ENCODE data around the gene FRK. TPM values are rescaled to one million over a fixed set of nuclear protein-coding genes. Genes with fewer than 3 reads are reported as not detected.
"Not testable (repeated sequence)": the region's sequence is repeated elsewhere in the genome, so short reads cannot be mapped to it uniquely, and the experiment has no call there.

FRK gene
- total RNA-seq, 2 experiments from 2014 or later, result 0.02 TPM

DNA sequence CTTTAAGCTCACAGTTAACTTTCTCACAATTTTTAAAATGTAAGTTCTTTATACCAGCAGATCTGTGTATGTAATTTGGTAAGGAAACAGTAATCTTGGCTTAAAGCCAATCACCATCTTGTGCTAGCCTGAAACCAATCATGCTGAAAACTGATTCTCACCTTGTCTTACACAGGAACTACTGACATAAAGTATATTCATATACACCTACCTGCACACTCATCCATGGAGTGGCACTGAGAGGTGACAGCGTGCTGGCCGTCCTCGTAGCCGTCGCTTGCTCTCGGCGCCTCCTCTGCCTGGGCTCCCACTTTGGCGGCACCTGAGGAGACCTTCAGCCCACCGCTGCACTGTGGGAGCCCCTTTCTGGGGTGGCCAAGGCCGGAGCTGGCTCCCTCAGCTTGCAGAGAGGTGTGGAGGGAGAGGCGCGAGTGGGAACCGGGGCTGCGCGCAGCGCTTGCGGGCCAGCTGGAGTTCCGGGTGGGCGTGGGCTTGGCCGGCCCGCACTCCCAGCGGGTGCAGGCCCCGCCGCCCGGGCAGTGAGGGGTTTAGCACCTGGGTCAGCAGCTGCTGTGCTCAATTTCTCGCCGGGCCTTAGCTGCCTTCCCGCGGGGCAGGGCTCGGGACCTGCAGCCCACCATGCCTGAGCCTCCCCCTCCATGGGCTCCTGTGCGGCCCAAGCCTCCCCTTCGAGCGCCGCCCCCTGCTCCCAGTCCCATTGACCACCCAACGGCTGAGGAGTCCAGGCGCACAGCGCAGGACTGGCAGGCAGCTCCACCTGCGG is 171.8 kb downstream of the FRK start:
- H3K27ac Mint-ChIP-seq; POLR2A ChIA-PET; H3K36me3 Mint-ChIP-seq; H3K27me3 Mint-ChIP-seq; intact Hi-C loops (cut with micrococcal nuclease); H3K4me1 Mint-ChIP-seq (ENCODE audit: low read depth); H3K4me3 Mint-ChIP-seq; H3K9me3 Mint-ChIP-seq: not testable (repeated sequence)
- CTCF ChIA-PET, result interaction anchor here (1.2 to 1.4 kb wide), 2 partner anchors 8 to 122 kb away, joined by 4 to 5 read pairs; no protein-coding TSS in a partner anchor
- peak; percentile 9 for DNase-seq

DNA sequence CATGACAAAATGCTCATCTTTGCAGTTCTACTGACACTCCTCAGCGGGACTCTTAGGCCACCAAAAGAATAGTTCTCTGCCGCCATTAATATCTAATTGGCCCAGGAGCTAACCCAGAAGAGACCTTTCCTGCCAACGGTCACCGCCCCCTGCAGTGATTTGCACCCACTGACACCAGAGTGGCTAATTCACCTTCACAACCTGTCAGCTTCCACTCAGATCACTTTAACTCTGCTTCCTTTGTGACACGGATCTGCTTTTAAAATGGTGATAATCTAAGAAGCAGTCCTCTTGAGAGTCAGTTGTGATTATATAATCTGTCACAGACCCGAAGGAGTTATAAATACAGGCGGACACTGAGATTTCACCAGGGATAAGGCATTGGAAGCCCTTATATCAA is 172.8 kb downstream of the FRK start:
- H3K4me1 Mint-ChIP-seq (ENCODE audit: low read depth), result peaks cover 6% of the 10 kb centered on the region
- CTCF ChIA-PET, result interaction anchor here (1.2 to 1.4 kb wide), 2 partner anchors 9 to 123 kb away, joined by 4 to 5 read pairs; no protein-coding TSS in a partner anchor
- no peak for DNase-seq
- H3K27me3 Mint-ChIP-seq, result no peaks in the 10 kb centered on the region
- H3K27ac Mint-ChIP-seq, result no peak overlapping the region
- no peaks in the 10 kb centered on the region for H3K9me3 Mint-ChIP-seq
- POLR2A ChIA-PET, result no interaction called here
- intact Hi-C loops (cut with micrococcal nuclease), result no loop called here
- H3K4me3 Mint-ChIP-seq, result no peak overlapping the region
- no peaks in the 10 kb centered on the region for H3K36me3 Mint-ChIP-seq

DNA sequence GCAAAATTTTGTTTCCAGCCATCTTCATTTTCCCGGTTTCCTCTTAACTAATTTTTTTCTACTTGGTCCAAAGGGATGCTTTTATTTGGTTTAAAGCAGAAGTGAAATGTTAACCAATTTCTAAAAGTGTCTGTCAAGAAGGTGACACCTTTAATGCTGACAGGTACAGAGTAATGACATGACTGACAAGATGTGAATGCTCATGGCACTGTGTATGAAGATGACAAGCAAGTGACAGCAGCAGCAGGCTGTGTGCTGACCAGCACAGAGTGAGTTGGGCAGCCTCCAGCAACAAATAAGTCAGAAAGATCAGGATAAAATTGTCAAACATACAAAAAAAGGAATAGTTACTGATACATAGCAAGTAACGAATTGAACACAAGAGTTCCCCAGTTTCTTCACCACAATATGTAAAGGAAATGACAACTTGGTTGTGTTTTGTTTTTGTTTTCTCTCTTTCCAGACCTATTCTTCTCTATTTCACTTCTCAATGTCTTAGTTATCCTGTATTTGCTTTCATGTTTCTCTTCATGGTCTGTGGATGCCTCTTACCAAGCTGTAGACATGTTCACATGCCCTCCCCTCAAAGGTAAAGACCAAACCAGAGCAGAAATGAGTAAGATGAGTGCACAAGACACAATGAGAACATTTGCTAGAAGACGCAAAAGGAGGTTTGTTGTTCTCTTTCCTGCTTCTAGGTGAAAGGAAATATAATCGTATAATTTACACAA is 174.9 kb downstream of the FRK start:
- Mint-ChIP-seq H3K4me3 (no peak overlapping the region), H3K9me3 (no peaks in the 10 kb centered on the region), H3K27ac (no peak overlapping the region), H3K36me3 (no peaks in the 10 kb centered on the region), H3K4me1 (ENCODE audit: low read depth) (peaks cover under 1% of the 10 kb centered on the region), H3K27me3 (no peaks in the 10 kb centered on the region)
- intact Hi-C loops (cut with micrococcal nuclease), result no loop called here
- CTCF ChIA-PET, result no interaction called here
- POLR2A ChIA-PET, result no interaction called here
- DNase-seq, result no peak

DNA sequence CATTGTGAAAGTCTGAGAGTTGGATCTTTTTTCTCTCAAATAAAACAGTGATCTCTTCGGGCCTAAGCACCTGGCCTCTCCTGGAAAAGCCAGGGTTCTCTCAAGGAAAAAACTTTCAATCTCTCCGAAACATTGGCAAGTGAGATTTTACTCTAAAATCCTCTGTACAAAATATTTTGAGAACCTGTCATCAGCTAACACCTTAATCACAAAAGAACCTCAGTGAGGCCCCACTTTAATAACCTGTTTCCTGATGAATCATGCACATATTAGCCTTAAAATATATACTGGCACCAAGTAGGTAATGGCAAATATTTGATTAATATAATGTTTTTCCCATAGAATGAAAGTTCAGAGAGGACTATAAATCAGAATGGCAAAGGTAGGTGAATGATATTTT is 177.9 kb downstream of the FRK start:
- no peaks in the 10 kb centered on the region for H3K9me3 Mint-ChIP-seq
- H3K27ac Mint-ChIP-seq, result no peak overlapping the region
- no peak for DNase-seq

DNA sequence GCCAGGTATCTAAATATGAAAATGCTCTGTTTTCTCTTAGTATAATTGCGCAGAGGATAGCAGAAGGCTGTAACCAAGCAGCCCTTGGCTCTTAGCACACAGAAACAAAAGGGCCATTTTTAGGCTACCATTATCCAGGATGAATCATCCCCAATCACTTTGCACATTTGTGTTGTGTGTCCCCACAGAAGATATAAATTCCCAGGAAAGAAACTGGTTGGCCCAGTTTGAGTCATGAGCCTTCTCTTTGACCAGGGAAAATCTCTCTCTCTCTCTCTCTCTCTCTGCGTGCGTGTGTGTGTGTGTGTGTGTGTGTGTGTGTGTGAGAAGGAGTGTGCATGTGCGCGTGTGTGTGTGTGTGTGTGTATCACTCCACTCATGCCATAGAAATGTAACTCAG is 178.5 kb downstream of the FRK start:
- Mint-ChIP-seq H3K4me1 (ENCODE audit: low read depth) (no peaks in the 10 kb centered on the region), H3K9me3 (no peaks in the 10 kb centered on the region), H3K27me3 (no peaks in the 10 kb centered on the region), H3K4me3 (no peak overlapping the region), H3K27ac (no peak overlapping the region), H3K36me3 (no peaks in the 10 kb centered on the region)
- CTCF ChIA-PET, result interaction anchor here (0.6 kb wide), 1 partner anchor 62 kb away, joined by 3 read pairs; no protein-coding TSS in a partner anchor
- no peak for DNase-seq
- POLR2A ChIA-PET, result no interaction called here
- intact Hi-C loops (cut with micrococcal nuclease), result no loop called here

More for the DNA sequence above, 177.9 kb downstream of the FRK start:
- Mint-ChIP-seq H3K4me1 (ENCODE audit: low read depth) (no peaks in the 10 kb centered on the region), H3K27me3 (no peaks in the 10 kb centered on the region), H3K36me3 (no peaks in the 10 kb centered on the region), H3K4me3 (no peak overlapping the region)
- intact Hi-C loops (cut with micrococcal nuclease), result no loop called here
- ChIA-PET CTCF (interaction anchor here (0.6 kb wide), 1 partner anchor 62 kb away, joined by 3 read pairs; no protein-coding TSS in a partner anchor), POLR2A (no interaction called here)

Other genes starting within 250 kb of the FRK start
- 10 to 100 TPM; 51.1 to 51.3 TPM for gene NT5DC1, start 40.0 kb upstream of the FRK start, total RNA-seq
- not detected for gene COL10A1, start 65.2 kb upstream of the FRK start, total RNA-seq
- gene TSPYL4, start 193.2 kb upstream of the FRK start, total RNA-seq, result 10 to 100 TPM; 10.5 to 11.1 TPM
- gene TSPYL1, start 219.0 kb upstream of the FRK start, total RNA-seq, result 10 to 100 TPM; 41.4 to 42.0 TPM